Endodermal cell (in vitro differentiated cells): ENCODE measurements around the gene CLN6. TPM values are rescaled to one million over a fixed set of nuclear protein-coding genes. Genes with fewer than 3 reads are reported as not detected.

Experiments
- DNase-seq: peaks from one replicate; pipeline ENCODE4 v3.0.0-alpha.2; 2017
- H3K27ac ChIP-seq: 2 replicates; pipeline ENCODE4 v1.5.1; 2013; ENCODE audit warnings: mild to moderate bottlenecking, low read depth, low read length, moderate library complexity
- H3K27me3 ChIP-seq: 2 replicates; pipeline ENCODE4 v1.6.1; 2013; ENCODE audit warnings: mild to moderate bottlenecking, low read length, moderate library complexity; ENCODE audit not compliant: insufficient read depth, control insufficient read depth, poor library complexity, severe bottlenecking
- H3K36me3 ChIP-seq: 2 replicates; pipeline ENCODE4 v1.7.0; 2013; ENCODE audit warnings: mild to moderate bottlenecking, low read length, moderate library complexity; ENCODE audit not compliant: control insufficient read depth, insufficient read depth
- H3K4me1 ChIP-seq: one replicate; pipeline ENCODE4 v1.7.0; 2013; ENCODE audit warnings: low read length; ENCODE audit not compliant: control insufficient read depth, insufficient read depth
- H3K4me3 ChIP-seq: 2 replicates; pipeline ENCODE4 v1.5.1; 2013; ENCODE audit warnings: mild to moderate bottlenecking, low read length, moderate library complexity
- H3K9ac ChIP-seq: 2 replicates; pipeline ENCODE4 v1.6.1; 2013; ENCODE audit warnings: mild to moderate bottlenecking, low read length, moderate library complexity; ENCODE audit not compliant: poor library complexity, severe bottlenecking; ENCODE audit errors: extremely low read depth
- H3K9me3 ChIP-seq: 2 replicates; pipeline ENCODE4 v1.6.1; 2013; ENCODE audit warnings: mild to moderate bottlenecking, low read length, moderate library complexity; ENCODE audit not compliant: control insufficient read depth
- H3K27ac Mint-ChIP-seq: 2 replicates; pipeline ENCODE4 v1.8.0; 2020; ENCODE audit warnings: mixed read lengths
- H3K27me3 Mint-ChIP-seq: 2 replicates; pipeline ENCODE4 v1.8.0; 2021; ENCODE audit warnings: mild to moderate bottlenecking, mixed read lengths; ENCODE audit not compliant: insufficient read depth
- H3K36me3 Mint-ChIP-seq: 2 replicates; pipeline ENCODE4 v1.8.0; 2020; ENCODE audit warnings: low read depth, mixed read lengths
- H3K4me1 Mint-ChIP-seq: 2 replicates; pipeline ENCODE4 v1.8.0; 2020; ENCODE audit warnings: mixed read lengths
- H3K4me3 Mint-ChIP-seq: 2 replicates; pipeline ENCODE4 v1.8.0; 2020; ENCODE audit warnings: mild to moderate bottlenecking, moderate library complexity, mixed read lengths
- H3K9me3 Mint-ChIP-seq: 2 replicates; pipeline ENCODE4 v1.8.0; 2020; ENCODE audit warnings: mild to moderate bottlenecking, mixed read lengths
- CTCF ChIP-seq: fragments of 200-600 bp; sonication (generic); conservative IDR thresholded peaks from 2 replicates; pipeline ENCODE4 v1.5.0; 2021; ENCODE audit warnings: antibody characterized with exemption, mild to moderate bottlenecking
- WGBS, 2 experiments: methylation state at CpG; one replicate each; pipeline versions ENCODE4 v1.1.5 to v1.1.7; 2013; ENCODE audit warnings: missing lambda C conversion rate in 2 of 2, mixed read lengths in 1 of 2; ENCODE audit not compliant: insufficient coverage in 1 of 2, insufficient read length in 1 of 2; 5-methylcytosine and 5-hydroxymethylcytosine counted together
- total RNA-seq, 2 donors: library from RNA; stranded (reverse); fragmentation: NEBNext Ultra II Directional in 1 of 2; extraction: Animal tissue kit (Norgen Biotek cat#: 25700) in 1 of 2; gene quantifications; 2 replicates in 1 of 2; 3 replicates in 1 of 2; pipeline ENCODE4 v1.2.1, GENCODE V29; 2021

The CLN6 gene
- total RNA-seq, 2 donors from 2014 or later = 51.6 to 59.6 TPM

DNA sequence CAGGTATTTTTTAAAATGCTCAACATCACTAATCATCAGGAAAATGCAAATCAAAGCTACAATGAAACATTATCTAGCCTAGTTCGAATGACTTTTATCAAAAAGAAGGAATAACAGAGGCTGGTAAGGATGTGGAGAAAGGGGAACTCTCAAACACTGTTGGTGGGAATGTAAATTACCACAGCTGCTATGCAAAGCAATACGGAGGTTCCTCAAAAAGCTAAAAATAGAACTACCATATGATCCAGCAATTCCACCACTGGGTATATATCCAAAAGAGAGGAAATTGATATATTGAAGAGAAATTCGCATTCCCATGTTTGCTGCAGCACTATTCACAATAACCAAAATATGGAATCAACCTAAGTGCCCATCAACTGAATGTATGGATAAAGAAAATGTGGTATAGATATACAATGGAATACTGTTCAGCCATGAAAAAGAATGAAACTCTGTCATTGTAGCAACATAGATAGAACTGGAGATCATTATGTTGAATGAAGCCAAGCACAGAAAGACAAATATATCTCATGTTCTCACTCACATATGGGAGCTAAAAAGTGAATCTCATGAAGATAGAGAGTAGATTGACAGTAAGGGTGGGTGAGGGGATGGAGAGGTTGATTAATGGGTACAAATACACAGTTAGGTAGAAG is 19.7 kb upstream of the CLN6 start:
- Histone ChIP-seq H3K36me3 (no peaks in the 10 kb centered on the region), H3K27ac (no peak overlapping the region), H3K4me3 (no peak overlapping the region), H3K4me1 (no peaks in the 10 kb centered on the region), H3K9me3 (peaks cover 7% of the 10 kb centered on the region), H3K9ac (no peak overlapping the region), H3K27me3 (no peaks in the 10 kb centered on the region)
- Mint-ChIP-seq H3K4me3 (no peak overlapping the region), H3K27me3 (peaks cover 2% of the 10 kb centered on the region), H3K36me3 (peaks cover 4% of the 10 kb centered on the region), H3K9me3 (peaks cover 22% of the 10 kb centered on the region), H3K4me1 (no peaks in the 10 kb centered on the region), H3K27ac (no peak overlapping the region)
- TF ChIP-seq CTCF = no peak
- no peak for DNase-seq
- 82% methylated on average over 2 of the region's 3 CpGs; no CpG with 5 or more reads in 1 of the 2 experiments for WGBS, 2 experiments

- H3K36me3 Mint-ChIP-seq = peaks cover 5% of the 10 kb centered on the region
- TF ChIP-seq CTCF = no peak
- no peak overlapping the region for H3K27ac Mint-ChIP-seq
- H3K27me3 Mint-ChIP-seq = peaks cover 2% of the 10 kb centered on the region
- Histone ChIP-seq H3K36me3 (no peaks in the 10 kb centered on the region), H3K4me1 (no peaks in the 10 kb centered on the region), H3K4me3 (no peak overlapping the region), H3K27me3 (no peaks in the 10 kb centered on the region), H3K9me3 (peaks cover 8% of the 10 kb centered on the region), H3K9ac (no peak overlapping the region), H3K27ac (no peak overlapping the region)
- WGBS, 2 experiments = 86% methylated on average over 1 of the region's 1 CpG; no CpG with 5 or more reads in 1 of the 2 experiments
- H3K4me3 Mint-ChIP-seq = no peak overlapping the region
- H3K4me1 Mint-ChIP-seq = peaks cover 9% of the 10 kb centered on the region
- peaks cover 30% of the 10 kb centered on the region for H3K9me3 Mint-ChIP-seq
- DNase-seq = no peak
Measured at GRCh38 chr15:68244235-68244634, 14.7 kb upstream of the CLN6 start.

- H3K9ac ChIP-seq = no peak overlapping the region
- H3K4me3 Mint-ChIP-seq = no peak overlapping the region
- peaks cover 5% of the 10 kb centered on the region for H3K36me3 Mint-ChIP-seq
- peaks cover 8% of the 10 kb centered on the region for H3K9me3 ChIP-seq
- H3K4me1 ChIP-seq = no peaks in the 10 kb centered on the region
- H3K27ac Mint-ChIP-seq = peak overlapping the region; percentile 45
- no peak overlapping the region for H3K4me3 ChIP-seq
- no peak overlapping the region for H3K27ac ChIP-seq
- H3K36me3 ChIP-seq = no peaks in the 10 kb centered on the region
- H3K27me3 Mint-ChIP-seq = no peaks in the 10 kb centered on the region
- WGBS, 2 experiments = 76 to 77% methylated on average over 4 to 5 of the region's 5 CpGs
- no peaks in the 10 kb centered on the region for H3K27me3 ChIP-seq
- peaks cover 9% of the 10 kb centered on the region for H3K4me1 Mint-ChIP-seq
- no peak for TF ChIP-seq CTCF
- H3K9me3 Mint-ChIP-seq = peaks cover 16% of the 10 kb centered on the region
- DNase-seq = peak; percentile 57
Measured at GRCh38 chr15:68241088-68241935, 11.8 kb upstream of the CLN6 start.
